Nephron (organoid): ENCODE data around the gene ESRRG.

Experiments
- H3K27ac Mint-ChIP-seq, 3 experiments: 2 replicates each; pipeline ENCODE4 v1.8.0; 2020; ENCODE audit warnings: mixed read lengths in 3 of 3, mild to moderate bottlenecking in 2 of 3, moderate library complexity in 1 of 3
- H3K27me3 Mint-ChIP-seq: 2 replicates; pipeline ENCODE4 v1.8.0; 2021; ENCODE audit warnings: low read depth, mild to moderate bottlenecking, moderate library complexity, mixed read lengths
- H3K36me3 Mint-ChIP-seq: 2 replicates; pipeline ENCODE4 v1.8.0; 2020; ENCODE audit warnings: low read depth, mixed read lengths
- H3K4me1 Mint-ChIP-seq: 2 replicates; pipeline ENCODE4 v1.8.0; 2020; ENCODE audit warnings: mixed read lengths
- H3K4me3 Mint-ChIP-seq, 3 experiments: 2 replicates each; pipeline ENCODE4 v1.8.0; 2020; ENCODE audit warnings: mild to moderate bottlenecking in 3 of 3, mixed read lengths in 3 of 3, moderate library complexity in 2 of 3
- H3K9me3 Mint-ChIP-seq: 2 replicates; pipeline ENCODE4 v1.8.0; 2020; ENCODE audit warnings: mixed read lengths
- CTCF ChIP-seq, 3 experiments: fragments of 200-600 bp; sonication (generic); IDR thresholded peaks; one replicate each; pipeline ENCODE4 v1.5.0; 2021; ENCODE audit warnings: antibody characterized with exemption in 3 of 3; ENCODE audit not compliant: unreplicated experiment in 3 of 3

Gene ESRRG

DNA sequence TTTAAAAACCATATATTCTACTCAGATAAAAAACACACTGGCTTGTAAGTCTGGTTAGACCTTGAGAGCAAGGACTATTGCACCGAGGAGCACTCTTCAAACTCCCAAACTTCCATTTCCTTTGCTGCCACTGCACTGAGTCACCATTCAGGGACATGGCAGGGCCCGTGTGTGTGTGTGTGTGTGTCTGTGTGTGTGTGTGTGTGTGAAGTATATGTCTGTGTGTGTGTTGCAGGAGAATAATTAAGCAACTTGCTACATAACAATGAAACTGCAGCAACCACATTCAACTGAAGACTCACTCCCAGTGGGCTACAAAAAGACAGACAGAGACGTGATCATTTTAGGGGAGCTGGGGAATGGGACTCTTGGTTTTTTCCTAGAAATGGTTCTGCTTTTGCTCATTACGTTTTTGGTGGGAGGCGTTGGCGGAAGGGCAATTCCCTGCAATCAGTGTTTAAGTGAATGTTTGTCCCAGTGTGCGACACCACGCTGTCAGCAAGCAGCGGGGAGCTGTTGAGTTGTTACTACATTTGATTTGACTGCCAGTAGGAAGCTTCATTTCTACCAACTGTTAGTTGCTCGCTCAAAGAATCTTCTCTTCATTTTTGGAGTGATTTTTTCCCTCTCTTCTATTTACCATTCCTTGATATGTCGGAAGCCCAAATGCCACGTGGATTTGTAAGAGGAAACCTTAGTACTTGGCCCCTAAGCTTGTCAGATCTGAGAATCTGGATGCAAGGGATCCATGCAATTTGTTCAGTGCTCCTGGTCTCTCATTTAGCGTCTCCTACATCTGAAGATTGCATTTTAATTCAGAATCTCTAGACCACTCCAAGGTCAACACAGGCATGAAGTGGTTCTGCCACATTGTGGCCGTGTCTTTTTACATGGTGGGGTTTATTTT is 36.1 kb downstream of the ESRRG start:
- Mint-ChIP-seq H3K36me3 (no peaks in the 10 kb centered on the region), H3K9me3 (no peaks in the 10 kb centered on the region), H3K4me3 (peak overlapping the region in 2 of 3 experiments; percentile 5 to 20), H3K27me3 (peaks cover 23% of the 10 kb centered on the region), H3K27ac (no peak overlapping the region), H3K4me1 (peaks cover 13% of the 10 kb centered on the region)
- no peak for TF ChIP-seq CTCF (IDR thresholded peaks at IDR 0.05; ENCODE audit: unreplicated experiment in 3 of 3)

GRCh38 chr1:216682752-216683151 is 40.5 kb downstream of the ESRRG start:
- no peak for TF ChIP-seq CTCF (IDR thresholded peaks at IDR 0.05; ENCODE audit: unreplicated experiment in 3 of 3)
- no peak overlapping the region for H3K4me3 Mint-ChIP-seq
- peaks cover 13% of the 10 kb centered on the region for H3K4me1 Mint-ChIP-seq
- H3K9me3 Mint-ChIP-seq, result no peaks in the 10 kb centered on the region
- H3K27ac Mint-ChIP-seq, result no peak overlapping the region
- peaks cover 20% of the 10 kb centered on the region for H3K27me3 Mint-ChIP-seq
- no peaks in the 10 kb centered on the region for H3K36me3 Mint-ChIP-seq

GRCh38 chr1:216679108-216679507 is 44.1 kb downstream of the ESRRG start:
- Mint-ChIP-seq H3K27me3 (no peaks in the 10 kb centered on the region), H3K27ac (no peak overlapping the region), H3K4me1 (peaks cover 7% of the 10 kb centered on the region), H3K9me3 (no peaks in the 10 kb centered on the region), H3K36me3 (peaks cover 6% of the 10 kb centered on the region), H3K4me3 (no peak overlapping the region)
- no peak for TF ChIP-seq CTCF (IDR thresholded peaks at IDR 0.05; ENCODE audit: unreplicated experiment in 3 of 3)

- no peaks in the 10 kb centered on the region for H3K27me3 Mint-ChIP-seq
- TF ChIP-seq CTCF (IDR thresholded peaks at IDR 0.05; ENCODE audit: unreplicated experiment in 3 of 3), result no peak
- no peak overlapping the region for H3K27ac Mint-ChIP-seq
- H3K9me3 Mint-ChIP-seq, result no peaks in the 10 kb centered on the region
- H3K36me3 Mint-ChIP-seq, result no peaks in the 10 kb centered on the region
- no peaks in the 10 kb centered on the region for H3K4me1 Mint-ChIP-seq
- H3K4me3 Mint-ChIP-seq, result no peak overlapping the region
Measured at GRCh38 chr1:216670118-216670883, 52.9 kb downstream of the ESRRG start.

- no peak for TF ChIP-seq CTCF (IDR thresholded peaks at IDR 0.05; ENCODE audit: unreplicated experiment in 3 of 3)
- H3K27ac Mint-ChIP-seq, result no peak overlapping the region
- no peaks in the 10 kb centered on the region for H3K4me1 Mint-ChIP-seq
- no peaks in the 10 kb centered on the region for H3K9me3 Mint-ChIP-seq
- no peaks in the 10 kb centered on the region for H3K27me3 Mint-ChIP-seq
- H3K36me3 Mint-ChIP-seq, result no peaks in the 10 kb centered on the region
- H3K4me3 Mint-ChIP-seq, result no peak overlapping the region
Measured at GRCh38 chr1:216666441-216666840, 56.8 kb downstream of the ESRRG start.
